Activated B cell treated with CpG ODN at 0.5 μM for 24 hours (primary cell): ENCODE measurements around the gene KLF11. TPM values are rescaled to one million over a fixed set of nuclear protein-coding genes. Genes with fewer than 3 reads are reported as not detected.

Source experiments
- ATAC-seq: fragments of 200-7000 bp; cut with Tn5 transposase; one replicate; pipeline ENCODE4 v1.10.0; 2021; ENCODE audit warnings: low read depth, mild to moderate bottlenecking, moderate library complexity
- CTCF ChIA-PET: fragments of 350-600 bp; sonication (Branson Sonifier 250); formaldehyde crosslinking; loops from one replicate; lab custom pipeline; 2021; ENCODE audit warnings: antibody characterized with exemption; lab: Charles Lee
- POLR2A ChIA-PET: fragments of 350-600 bp; sonication (Branson Sonifier 250); formaldehyde crosslinking; loops from one replicate; lab custom pipeline; 2021; ENCODE audit warnings: antibody characterized with exemption; lab: Charles Lee
- DNase-seq: peaks from one replicate; pipeline ENCODE4 v3.0.0; 2022
- H3K27ac Mint-ChIP-seq: one replicate; pipeline ENCODE4 v1.8.0; 2020; ENCODE audit warnings: mixed read lengths
- H3K27me3 Mint-ChIP-seq: one replicate; pipeline ENCODE4 v1.8.0; 2021; ENCODE audit warnings: mixed read lengths
- H3K36me3 Mint-ChIP-seq: one replicate; pipeline ENCODE4 v1.8.0; 2021; ENCODE audit warnings: low read depth, mixed read lengths
- H3K4me1 Mint-ChIP-seq: one replicate; pipeline ENCODE4 v1.8.0; 2021; ENCODE audit warnings: mixed read lengths
- H3K4me3 Mint-ChIP-seq: one replicate; pipeline ENCODE4 v1.8.0; 2020; ENCODE audit warnings: mild to moderate bottlenecking, mixed read lengths
- H3K9me3 Mint-ChIP-seq: one replicate; pipeline ENCODE4 v1.8.0; 2020; ENCODE audit warnings: mixed read lengths
- CTCF ChIP-seq: fragments of 200-600 bp; IDR thresholded peaks from one replicate; pipeline ENCODE4 v1.8.0; 2022; ENCODE audit warnings: antibody characterized with exemption, mild to moderate bottlenecking
- intact Hi-C: fragments of 100-400 bp; cut with micrococcal nuclease; formaldehyde crosslinking; loops from one replicate; pipeline ENCODE4 v1.15.1; 2024
- total RNA-seq: library from RNA; stranded (reverse); gene quantifications from 2 replicates; pipeline ENCODE4 v1.2.3, GENCODE V29; 2022

The KLF11 gene
- total RNA-seq, 1 donor from 2014 or later: 10.2 TPM

- intact Hi-C loops: no loop called here
- H3K4me3 Mint-ChIP-seq: no peak overlapping the region
- POLR2A ChIA-PET: no interaction called here
Observed at GRCh38 chr2:10006236-10007161, 36.9 kb upstream of the KLF11 start.

GRCh38 chr2:10007435-10007834 is 35.9 kb upstream of the KLF11 start:
- H3K4me3 Mint-ChIP-seq: no peak overlapping the region
- no peak for TF ChIP-seq CTCF
- no peaks in the 10 kb centered on the region for H3K36me3 Mint-ChIP-seq
- ChIA-PET CTCF (no interaction called here), POLR2A (no interaction called here)
- H3K4me1 Mint-ChIP-seq: no peaks in the 10 kb centered on the region
- ATAC-seq (no peak), DNase-seq (no peak)
- H3K27ac Mint-ChIP-seq: no peak overlapping the region
- H3K9me3 Mint-ChIP-seq: no peaks in the 10 kb centered on the region
- no peaks in the 10 kb centered on the region for H3K27me3 Mint-ChIP-seq
- intact Hi-C loops: no loop called here

More at GRCh38 chr2:10006236-10007161, 36.9 kb upstream of the KLF11 start:
- no peak for DNase-seq
- no peak for ATAC-seq
- H3K9me3 Mint-ChIP-seq: no peaks in the 10 kb centered on the region
- no peaks in the 10 kb centered on the region for H3K27me3 Mint-ChIP-seq
- CTCF ChIA-PET: interaction anchor here (1.6 kb wide), 1 partner anchor 22 kb away, joined by 3 read pairs; no protein-coding TSS in a partner anchor
- no peaks in the 10 kb centered on the region for H3K36me3 Mint-ChIP-seq
- no peak for TF ChIP-seq CTCF
- no peak overlapping the region for H3K27ac Mint-ChIP-seq
- no peaks in the 10 kb centered on the region for H3K4me1 Mint-ChIP-seq

- intact Hi-C loops: no loop called here
- no peak for DNase-seq
- TF ChIP-seq CTCF: no peak
- ChIA-PET POLR2A (no interaction called here), CTCF (interaction anchor here (1.3 kb wide), 1 partner anchor 15 kb away, joined by 3 read pairs; no protein-coding TSS in a partner anchor)
- no peaks in the 10 kb centered on the region for H3K36me3 Mint-ChIP-seq
- no peak for ATAC-seq
- no peaks in the 10 kb centered on the region for H3K4me1 Mint-ChIP-seq
- H3K27me3 Mint-ChIP-seq: no peaks in the 10 kb centered on the region
- H3K9me3 Mint-ChIP-seq: no peaks in the 10 kb centered on the region
- H3K27ac Mint-ChIP-seq: no peak overlapping the region
- H3K4me3 Mint-ChIP-seq: no peak overlapping the region
Observed at GRCh38 chr2:10007921-10008808, 35.2 kb upstream of the KLF11 start.

- ChIA-PET POLR2A (no interaction called here), CTCF (interaction anchor here (1.3 kb wide), 1 partner anchor 15 kb away, joined by 3 read pairs; no protein-coding TSS in a partner anchor)
- no peaks in the 10 kb centered on the region for H3K9me3 Mint-ChIP-seq
- no peak overlapping the region for H3K4me3 Mint-ChIP-seq
- no peaks in the 10 kb centered on the region for H3K4me1 Mint-ChIP-seq
- intact Hi-C loops: no loop called here
- TF ChIP-seq CTCF: no peak
- H3K27ac Mint-ChIP-seq: no peak overlapping the region
- DNase-seq: no peak
- H3K36me3 Mint-ChIP-seq: no peaks in the 10 kb centered on the region
- no peaks in the 10 kb centered on the region for H3K27me3 Mint-ChIP-seq
- ATAC-seq: no peak
Observed at GRCh38 chr2:10008809-10009176, 34.6 kb upstream of the KLF11 start.
